Measurements from ENCODE around the gene ANP32B. TPM values are rescaled to one million over a fixed set of nuclear protein-coding genes. Genes with fewer than 3 reads are reported as not detected.
A peak's percentile ranks its signal among the peaks of the same experiment; 100 is the strongest.

The ANP32B gene
- polyA plus RNA-seq, 2 of the 4 experiments (the other 2 are of a cell fraction) = 127 to 360 TPM

DNA sequence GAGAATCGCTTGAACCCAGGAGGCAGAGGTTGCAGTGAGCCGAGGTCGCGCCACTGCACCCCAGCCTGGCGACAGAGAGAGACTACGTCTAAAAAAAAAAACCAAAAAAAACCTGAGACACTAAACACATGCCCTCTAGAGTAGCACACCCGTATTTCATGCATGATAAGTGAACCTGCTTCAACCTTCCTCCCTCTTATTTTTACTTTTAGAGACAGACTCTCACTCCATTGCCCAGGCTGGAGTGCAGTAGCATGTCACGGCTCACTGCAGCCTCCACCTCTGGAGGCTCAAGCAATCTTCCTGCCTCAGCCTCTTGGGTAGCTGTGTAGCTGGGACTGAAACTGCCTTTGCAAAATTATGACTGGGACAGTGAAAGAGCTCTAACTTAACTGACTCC, 55.8 kb downstream of the ANP32B start:
- ChIA-PET CTCF (interaction anchor here (1.2 to 2.5 kb wide), 3 partner anchors 10 to 115 kb away, joined by 4 to 11 read pairs (median 8); no protein-coding TSS in a partner anchor), POLR2A (interaction anchor here (2.0 kb wide), 1 partner anchor 17 kb away, joined by 12 read pairs; the partner anchor contains the start of gene NANS)
- no peaks in the 10 kb centered on the region for H3K4me1 ChIP-seq
- no peak for FAIRE-seq
- no peaks in the 10 kb centered on the region for H3K9me3 ChIP-seq
- H3K4me3 ChIP-seq = no peak overlapping the region
- no peak for TF ChIP-seq MAFK (IDR thresholded peaks at IDR 0.05; ENCODE audit: partially characterized antibody)
- TF ChIP-seq RFX5 (IDR thresholded peaks at IDR 0.05) = no peak
- no peak for TF ChIP-seq JUN (IDR thresholded peaks at IDR 0.05)
- peak in 1 of 2 experiments; percentile 48; a peak in 2 of 6 replicates for ATAC-seq
- no peak for DNase-seq (ENCODE audit: low read depth in 1 of 2, low spot score in 1 of 2)
- H3K4me2 ChIP-seq = no peak overlapping the region
- 67% methylated on average over 8 of the region's 8 CpGs for WGBS (ENCODE audit: missing lambda C conversion rate)
- H3K27ac ChIP-seq = no peak overlapping the region

DNA sequence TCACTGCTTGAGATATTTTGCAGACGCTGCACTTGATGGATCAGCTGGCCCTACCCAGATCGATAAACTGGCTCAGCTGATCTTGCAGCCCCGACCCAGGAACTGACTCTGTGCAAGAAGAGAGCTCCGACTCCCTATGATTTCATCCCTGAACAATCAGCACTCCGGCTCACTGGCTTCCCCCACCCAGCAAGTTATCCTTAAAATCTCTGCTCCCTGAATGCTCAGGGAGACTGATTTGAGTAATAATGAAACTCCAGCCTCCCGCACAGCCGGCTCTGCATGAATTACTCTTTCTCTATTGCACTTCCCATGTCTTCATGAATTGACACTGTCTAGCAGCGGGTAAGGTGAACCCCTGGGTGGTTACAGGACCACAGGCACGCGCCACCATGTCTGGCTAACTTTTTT, 56.5 kb downstream of the ANP32B start:
- H3K4me3 ChIP-seq = no peak overlapping the region
- 67% methylated on average over 10 of the region's 10 CpGs for WGBS (ENCODE audit: missing lambda C conversion rate)
- H3K4me2 ChIP-seq = no peak overlapping the region
- CTCF ChIA-PET = interaction anchor here (2.4 kb wide), 1 partner anchor 116 kb away, joined by 11 read pairs; no protein-coding TSS in a partner anchor
- no peak overlapping the region for H3K27ac ChIP-seq
- no peak for ATAC-seq
- no peaks in the 10 kb centered on the region for H3K9me3 ChIP-seq
- no peak for TF ChIP-seq HEYL (CRISPR knock-in tag; IDR thresholded peaks at IDR 0.05)
- no peak for TF ChIP-seq TFCP2L1 (CRISPR knock-in tag; IDR thresholded peaks at IDR 0.05)
- no peak for TF ChIP-seq EHF (CRISPR knock-in tag; IDR thresholded peaks at IDR 0.05)
- no peak for TF ChIP-seq RARB (CRISPR knock-in tag; IDR thresholded peaks at IDR 0.05)
- TF ChIP-seq KDM1A (IDR thresholded peaks at IDR 0.05; ENCODE audit: low read depth) = no peak
- no peak for TF ChIP-seq ZNF302 (CRISPR knock-in tag; IDR thresholded peaks at IDR 0.05)
- POLR2A ChIA-PET = interaction anchor here (1.2 kb wide), 1 partner anchor 17 kb away, joined by 5 read pairs; the partner anchor contains the start of gene NANS
- no peak for DNase-seq (ENCODE audit: low read depth in 1 of 2, low spot score in 1 of 2)
- H3K4me1 ChIP-seq = no peaks in the 10 kb centered on the region
- FAIRE-seq = no peak

DNA sequence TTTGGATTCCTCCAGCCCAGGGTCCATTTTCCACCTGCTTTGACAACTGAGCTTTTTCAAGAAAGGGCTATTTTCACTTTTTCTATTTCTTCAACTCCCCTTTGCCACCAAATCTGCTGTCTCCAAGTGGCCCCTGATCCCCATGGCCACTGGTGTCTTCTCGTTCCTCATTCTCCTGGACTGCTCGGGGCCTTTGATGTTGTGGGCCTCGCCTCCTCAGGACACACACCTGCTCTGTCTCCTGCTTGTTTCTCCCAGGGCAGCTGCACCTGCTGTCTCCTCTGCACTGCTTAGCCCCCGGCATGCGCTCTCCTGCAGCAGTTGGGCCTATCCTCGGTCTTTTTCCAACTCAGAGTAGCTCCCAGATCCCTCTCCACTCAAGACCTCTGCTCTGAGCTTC, 57.1 kb downstream of the ANP32B start:
- 86% methylated on average over 6 of the region's 6 CpGs for WGBS (ENCODE audit: missing lambda C conversion rate)

DNA sequence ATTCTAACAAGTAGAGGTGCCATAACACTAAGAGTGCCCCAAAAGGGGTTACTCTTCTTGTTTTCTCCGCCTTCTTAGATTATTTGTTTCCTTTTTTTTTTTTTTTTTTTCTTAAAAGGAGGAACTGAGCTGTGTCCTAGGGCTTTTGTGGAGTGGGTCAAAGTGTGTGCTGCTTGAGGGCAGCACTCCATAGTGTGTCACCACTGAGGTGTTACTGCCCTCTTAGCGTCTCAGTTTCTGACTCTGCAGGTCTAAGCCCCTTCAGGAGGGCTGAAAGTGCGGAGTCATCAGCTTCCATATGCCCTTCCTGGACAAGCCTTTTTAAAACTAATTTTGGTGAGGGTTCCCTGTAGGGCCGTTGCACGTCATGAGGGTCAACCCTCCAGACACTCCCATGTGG, 60.8 kb downstream of the ANP32B start:
- WGBS (ENCODE audit: missing lambda C conversion rate) = 74% methylated on average over 5 of the region's 5 CpGs
- no peak for FAIRE-seq
- Histone ChIP-seq H3K4me2 (no peak overlapping the region), H3K27ac (no peak overlapping the region), H3K4me1 (no peaks in the 10 kb centered on the region), H3K4me3 (no peak overlapping the region), H3K9me3 (no peaks in the 10 kb centered on the region)
- TF ChIP-seq NR3C1 (IDR thresholded peaks at IDR 0.05) = no peak
- TF ChIP-seq, protein P1, sequence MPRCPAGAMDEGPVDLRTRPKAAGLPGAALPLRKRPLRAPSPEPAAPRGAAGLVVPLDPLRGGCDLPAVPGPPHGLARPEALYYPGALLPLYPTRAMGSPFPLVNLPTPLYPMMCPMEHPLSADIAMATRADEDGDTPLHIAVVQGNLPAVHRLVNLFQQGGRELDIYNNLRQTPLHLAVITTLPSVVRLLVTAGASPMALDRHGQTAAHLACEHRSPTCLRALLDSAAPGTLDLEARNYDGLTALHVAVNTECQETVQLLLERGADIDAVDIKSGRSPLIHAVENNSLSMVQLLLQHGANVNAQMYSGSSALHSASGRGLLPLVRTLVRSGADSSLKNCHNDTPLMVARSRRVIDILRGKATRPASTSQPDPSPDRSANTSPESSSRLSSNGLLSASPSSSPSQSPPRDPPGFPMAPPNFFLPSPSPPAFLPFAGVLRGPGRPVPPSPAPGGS (IDR thresholded peaks at IDR 0.05) = no peak
- TF ChIP-seq HOXB13 (CRISPR knock-in tag; IDR thresholded peaks at IDR 0.05; ENCODE audit: low read depth) = no peak
- no peak for TF ChIP-seq RAD21 (conservative IDR thresholded peaks at IDR 0.05 in 1 of 2, IDR thresholded peaks at IDR 0.05 in 1 of 2)
- TF ChIP-seq FOSL2 (IDR thresholded peaks at IDR 0.05) = no peak
- TF ChIP-seq FOSL2 (CRISPR knock-in tag; IDR thresholded peaks at IDR 0.05) = no peak
- TF ChIP-seq CHD4 (IDR thresholded peaks at IDR 0.05; ENCODE audit: borderline replicate concordance) = no peak
- no peak for TF ChIP-seq ZSCAN20 (CRISPR knock-in tag; IDR thresholded peaks at IDR 0.05)
- no peak for TF ChIP-seq TFCP2L1 (CRISPR knock-in tag; IDR thresholded peaks at IDR 0.05)
- no peak for TF ChIP-seq HEYL (CRISPR knock-in tag; IDR thresholded peaks at IDR 0.05)
- TF ChIP-seq KDM5A (IDR thresholded peaks at IDR 0.05) = no peak
- no peak for TF ChIP-seq NFE2L2 (conservative IDR thresholded peaks at IDR 0.05; ENCODE audit: low read length)
- TF ChIP-seq SMC3 (IDR thresholded peaks at IDR 0.05) = no peak
- no peak for TF ChIP-seq GATA3 (IDR thresholded peaks at IDR 0.05; ENCODE audit: borderline replicate concordance)
- no peak for TF ChIP-seq NPAS2 (CRISPR knock-in tag; IDR thresholded peaks at IDR 0.05; ENCODE audit: borderline replicate concordance)
- TF ChIP-seq, protein P2, sequence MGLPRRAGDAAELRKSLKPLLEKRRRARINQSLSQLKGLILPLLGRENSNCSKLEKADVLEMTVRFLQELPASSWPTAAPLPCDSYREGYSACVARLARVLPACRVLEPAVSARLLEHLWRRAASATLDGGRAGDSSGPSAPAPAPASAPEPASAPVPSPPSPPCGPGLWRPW (IDR thresholded peaks at IDR 0.05) = no peak
- TF ChIP-seq, protein P3, sequence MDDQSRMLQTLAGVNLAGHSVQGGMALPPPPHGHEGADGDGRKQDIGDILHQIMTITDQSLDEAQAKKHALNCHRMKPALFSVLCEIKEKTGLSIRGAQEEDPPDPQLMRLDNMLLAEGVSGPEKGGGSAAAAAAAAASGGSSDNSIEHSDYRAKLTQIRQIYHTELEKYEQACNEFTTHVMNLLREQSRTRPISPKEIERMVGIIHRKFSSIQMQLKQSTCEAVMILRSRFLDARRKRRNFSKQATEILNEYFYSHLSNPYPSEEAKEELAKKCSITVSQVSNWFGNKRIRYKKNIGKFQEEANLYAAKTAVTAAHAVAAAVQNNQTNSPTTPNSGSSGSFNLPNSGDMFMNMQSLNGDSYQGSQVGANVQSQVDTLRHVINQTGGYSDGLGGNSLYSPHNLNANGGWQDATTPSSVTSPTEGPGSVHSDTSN (IDR thresholded peaks at IDR 0.05) = no peak
- no peak for DNase-seq (ENCODE audit: low read depth in 1 of 2, low spot score in 1 of 2)
- POLR2A ChIA-PET = interaction anchor here (1.7 kb wide), 1 partner anchor 12 kb away, joined by 4 read pairs; the partner anchor contains the start of gene NANS
- CTCF ChIA-PET = interaction anchor here (0.8 to 3.5 kb wide), 2 partner anchors 9 to 20 kb away, joined by 3 to 31 read pairs; no protein-coding TSS in a partner anchor
- ATAC-seq = no peak

More for the DNA sequence above, 57.1 kb downstream of the ANP32B start:
- ATAC-seq (no peak), FAIRE-seq (no peak), DNase-seq (ENCODE audit: low read depth in 1 of 2, low spot score in 1 of 2) (no peak)
- Histone ChIP-seq H3K27ac (no peak overlapping the region), H3K4me1 (no peaks in the 10 kb centered on the region), H3K4me2 (no peak overlapping the region), H3K9me3 (no peaks in the 10 kb centered on the region), H3K4me3 (no peak overlapping the region)
- ChIA-PET POLR2A (interaction anchor here (1.2 kb wide), 1 partner anchor 16 kb away, joined by 5 read pairs; the partner anchor contains the start of gene NANS), CTCF (interaction anchor here (0.7 to 2.4 kb wide), 3 partner anchors 9 to 117 kb away, joined by 3 to 11 read pairs (median 4); no protein-coding TSS in a partner anchor)
- no peak for TF ChIP-seq MAZ (IDR thresholded peaks at IDR 0.05; ENCODE audit: borderline replicate concordance, low read depth, low read length)
